Stimulated activated CD8-positive, alpha-beta memory T cell treated with anti-CD3 and anti-CD28 coated beads, Interleukin-15, amount 100 ng/mL, for 1 hour (primary cell): ENCODE measurements around the gene CIAPIN1.
"Not testable (repeated sequence)": the region's sequence is repeated elsewhere in the genome, so short reads cannot be mapped to it uniquely, and the experiment has no call there.

Experiments
- DNase-seq: peaks from one replicate; pipeline ENCODE4 v3.0.0-alpha.2; 2020; ENCODE audit warnings: low read depth

The CIAPIN1 gene

GRCh38 chr16:57406881-57407280 is 40.3 kb downstream of the CIAPIN1 start:
- DNase-seq = no peak

- DNase-seq = no peak
Observed at GRCh38 chr16:57405097-57405496, 42.1 kb downstream of the CIAPIN1 start.

DNA sequence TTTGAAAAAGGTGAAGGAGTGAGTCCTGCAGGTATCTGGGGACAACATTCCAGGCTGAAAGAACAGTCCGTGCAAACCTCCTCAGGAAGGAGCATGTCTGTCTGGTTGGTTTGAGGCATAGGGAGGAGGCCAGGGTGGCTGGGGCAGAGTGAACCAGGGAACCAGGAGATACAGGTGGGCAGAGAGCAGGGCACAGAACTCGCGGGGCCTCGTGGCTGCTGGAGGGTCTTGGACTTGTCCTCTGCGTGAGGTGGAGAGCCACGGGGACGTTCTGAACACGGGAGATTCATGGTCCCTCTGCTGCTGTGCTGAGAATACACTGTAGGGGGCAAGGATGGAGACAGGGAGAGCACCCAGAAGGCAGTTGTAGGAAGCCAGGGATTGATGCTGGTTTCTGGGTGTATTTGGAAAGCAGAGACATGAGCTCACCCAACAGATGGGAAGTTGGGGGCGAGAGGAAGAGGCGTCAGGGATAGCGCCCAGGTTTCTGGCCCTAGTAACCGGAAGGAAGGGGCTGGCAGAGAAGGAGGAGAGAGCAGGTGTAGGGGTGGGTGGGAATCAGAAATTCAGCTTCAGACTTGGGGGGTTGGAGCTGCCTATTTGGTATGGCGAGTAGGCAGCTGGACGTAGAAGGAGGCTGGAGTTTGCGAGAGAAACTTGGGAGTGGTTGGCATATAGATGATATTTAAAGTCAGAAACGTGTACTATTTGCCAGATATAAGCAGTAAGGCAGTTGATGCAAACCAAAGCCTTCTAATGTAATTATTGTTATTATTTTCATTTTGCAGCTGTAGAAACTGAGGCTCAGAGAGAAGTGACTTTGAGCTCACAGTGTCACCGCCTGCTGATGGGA is 43.0 kb downstream of the CIAPIN1 start, which contains the start of gene CCL17:
Gene CCL17, plus strand, starts transcription at position 803 of the 853 bp plus-strand sequence. CDS start 9,166 bp downstream, outside the sequence.
- no peak for DNase-seq

DNA sequence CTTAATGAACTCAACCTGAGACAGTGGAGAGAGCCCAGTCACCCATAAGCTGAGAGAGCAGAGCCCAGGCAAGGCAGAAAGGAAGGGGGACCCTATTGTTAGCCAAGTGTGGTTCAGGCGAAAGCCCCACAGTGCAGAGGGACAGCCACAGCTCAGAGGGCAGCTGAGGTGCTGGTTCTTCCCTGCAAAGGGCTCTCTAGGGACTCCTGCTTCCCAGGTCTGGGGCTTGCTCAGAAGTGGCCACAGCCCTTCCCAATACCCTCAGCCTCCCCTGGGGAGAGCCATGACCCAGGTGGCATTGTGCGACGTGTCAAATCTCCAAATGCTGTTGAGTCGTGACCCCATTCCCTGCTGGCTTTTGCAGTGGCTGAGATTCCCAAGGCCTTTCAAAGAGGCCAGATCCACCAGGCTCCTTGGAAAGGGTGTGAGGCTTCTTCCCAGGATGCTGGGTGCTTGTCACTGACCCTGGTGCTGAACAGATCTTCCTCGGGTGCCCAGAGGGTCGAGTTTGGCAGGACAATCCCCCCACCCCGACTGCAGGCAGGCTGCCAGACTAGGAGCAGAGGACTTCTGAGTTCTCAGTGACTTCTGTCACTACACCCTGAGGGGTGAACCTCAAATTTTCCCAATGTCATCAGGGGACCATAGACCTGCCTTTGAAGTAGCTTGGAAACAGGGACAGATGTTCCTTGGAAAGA is 45.1 kb downstream of the CIAPIN1 start:
- DNase-seq = no peak

- DNase-seq = not testable (repeated sequence)
Observed at GRCh38 chr16:57397493-57397892, 49.7 kb downstream of the CIAPIN1 start.

GRCh38 chr16:57396786-57397185 is 50.4 kb downstream of the CIAPIN1 start:
- no peak for DNase-seq

DNA sequence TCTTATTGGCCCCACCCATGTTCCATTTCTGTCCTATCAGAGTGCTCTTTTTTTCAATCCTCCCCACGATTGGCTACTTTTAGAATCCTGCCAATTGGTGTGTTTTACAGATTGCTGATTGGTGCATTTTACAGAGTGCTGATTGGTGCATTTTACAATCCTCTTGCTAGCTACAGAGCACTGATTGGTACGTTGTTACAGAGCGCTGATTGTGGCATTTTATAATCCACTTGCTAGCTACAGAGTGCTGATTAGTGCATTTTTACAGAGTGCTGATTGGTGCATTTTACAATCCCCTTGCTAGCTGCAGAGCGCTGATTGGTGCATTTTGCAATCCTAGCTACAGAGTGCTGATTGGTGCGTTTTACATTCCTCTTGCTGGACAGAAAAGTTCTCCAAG is 52.2 kb downstream of the CIAPIN1 start:
- no peak for DNase-seq

GRCh38 chr16:57394444-57394843 is 52.7 kb downstream of the CIAPIN1 start:
- no peak for DNase-seq

- no peak for DNase-seq
Observed at GRCh38 chr16:57392694-57393093, 54.5 kb downstream of the CIAPIN1 start.

GRCh38 chr16:57391708-57392107 is 55.5 kb downstream of the CIAPIN1 start:
- no peak for DNase-seq

DNA sequence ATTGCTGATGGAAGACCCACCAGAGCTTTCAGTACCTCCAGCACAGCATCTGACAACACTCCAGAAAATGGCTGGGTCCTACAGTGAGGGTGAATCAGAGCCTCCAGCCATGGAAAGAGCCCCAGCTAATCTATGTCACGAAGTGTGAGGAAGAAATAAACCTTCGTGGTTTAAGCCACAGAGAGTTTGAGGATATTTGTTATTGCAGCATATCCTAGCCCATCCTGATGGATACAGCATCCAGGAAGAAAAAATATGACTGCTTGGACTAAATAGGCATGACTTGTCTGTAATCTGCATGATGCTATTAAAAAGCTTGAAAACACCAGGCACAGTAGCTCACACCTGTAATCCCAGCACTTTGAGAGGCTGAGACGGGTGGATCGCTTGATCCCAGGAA is 55.9 kb downstream of the CIAPIN1 start:
- no peak for DNase-seq

GRCh38 chr16:57390636-57391295 is 56.4 kb downstream of the CIAPIN1 start:
- no peak for DNase-seq

GRCh38 chr16:57389087-57389468 is 58.1 kb downstream of the CIAPIN1 start:
- no peak for DNase-seq

DNA sequence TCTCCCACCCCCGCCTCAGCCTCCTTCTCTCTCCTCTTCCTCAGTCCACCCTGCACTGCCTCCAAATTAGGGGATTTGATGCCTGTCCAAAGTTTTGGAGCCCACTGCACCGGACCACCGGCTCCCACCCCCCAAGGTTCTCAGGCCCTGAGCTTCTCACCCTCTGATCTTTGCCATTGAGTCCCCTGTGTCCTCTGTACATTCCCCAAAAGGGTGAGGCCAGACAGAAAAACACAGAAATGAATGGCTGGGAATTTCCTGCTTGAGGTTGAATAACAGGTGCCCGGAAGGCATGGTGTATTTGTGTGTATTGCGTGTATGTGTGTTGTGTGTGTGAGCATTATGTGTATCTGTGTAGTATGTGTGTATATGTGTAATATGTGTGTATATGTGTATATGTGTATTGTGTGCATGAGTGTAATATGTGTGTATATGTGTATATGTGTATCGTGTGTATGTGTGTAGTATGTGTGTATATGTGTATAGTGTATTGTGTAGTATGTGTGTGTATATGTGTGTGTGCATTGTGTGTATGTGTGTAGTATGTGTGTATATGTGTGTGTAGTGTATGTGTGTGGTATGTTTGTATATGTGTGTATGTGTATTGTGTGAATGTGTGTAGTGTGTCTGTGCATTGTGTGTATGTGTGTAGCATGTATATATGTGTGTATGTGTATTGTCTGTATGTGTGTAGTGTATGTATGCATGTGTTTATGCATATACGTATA is 58.7 kb downstream of the CIAPIN1 start:
- no peak for DNase-seq

DNA sequence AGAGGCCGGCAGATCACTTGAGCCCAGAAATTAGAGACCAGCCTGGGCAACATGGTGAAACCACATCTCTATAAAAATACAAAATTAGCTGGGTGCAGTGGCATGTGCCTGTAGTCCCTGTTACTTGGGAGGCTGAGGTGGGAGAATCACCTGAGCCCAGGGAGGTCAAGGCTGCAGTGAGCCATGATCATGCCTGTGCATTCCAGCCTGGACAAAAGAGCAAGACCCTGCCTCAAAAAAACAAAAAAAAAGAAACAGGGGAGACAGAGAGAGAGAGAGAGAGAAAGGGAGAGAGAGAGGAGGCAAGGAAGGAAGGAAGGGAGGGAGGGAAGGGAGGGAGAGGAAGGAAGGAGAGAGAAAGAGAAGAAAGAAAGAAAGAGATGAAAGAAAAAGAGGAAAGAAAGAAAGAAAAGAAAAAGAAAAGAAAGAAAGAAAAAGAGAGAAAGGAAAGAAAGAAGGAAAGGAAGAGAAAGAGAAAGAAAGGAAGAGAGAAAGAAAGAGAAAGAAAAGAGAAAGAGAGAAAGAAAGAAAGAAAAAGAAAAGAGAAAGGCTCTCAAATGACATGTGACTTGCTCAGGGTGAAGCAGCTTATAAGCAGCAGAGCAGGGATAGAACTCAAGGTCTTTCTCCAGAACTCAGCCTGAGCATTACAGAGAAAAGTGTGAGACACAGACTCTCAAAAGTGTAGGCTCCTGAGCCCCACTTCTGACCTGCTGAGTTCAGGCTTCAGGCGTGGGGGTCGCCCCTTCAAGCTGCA is 59.4 kb downstream of the CIAPIN1 start:
- no peak for DNase-seq

DNA sequence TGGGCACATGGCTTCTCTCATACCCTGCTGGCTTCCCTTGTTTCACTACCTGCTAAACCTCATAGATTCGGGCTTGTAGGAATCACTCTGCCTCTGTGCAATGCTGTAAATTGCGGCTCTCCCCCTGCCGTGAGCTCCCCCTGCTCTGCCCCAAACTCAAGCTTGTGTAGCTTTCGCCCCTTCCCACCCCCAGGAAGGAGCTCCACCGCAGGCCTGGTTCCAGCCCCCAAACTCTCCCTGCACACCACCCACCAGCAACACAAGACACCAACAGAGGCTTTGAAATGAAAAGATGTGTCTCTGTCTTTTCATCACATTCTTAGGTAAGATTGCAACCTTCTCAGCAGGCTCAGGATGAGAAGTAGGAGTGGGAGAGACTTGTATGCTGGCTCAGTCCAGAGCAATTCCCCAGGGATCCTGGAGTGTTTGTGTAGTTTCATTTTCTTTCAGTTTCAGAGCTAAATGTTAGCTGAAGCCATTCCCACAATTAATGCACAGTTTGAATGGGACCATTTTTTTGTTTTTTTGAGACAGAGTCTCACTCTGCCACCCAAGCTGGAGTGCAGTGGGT is 60.7 kb downstream of the CIAPIN1 start:
- no peak for DNase-seq

GRCh38 chr16:57385083-57385482 is 62.1 kb downstream of the CIAPIN1 start:
- no peak for DNase-seq

GRCh38 chr16:57384248-57385070 is 62.7 kb downstream of the CIAPIN1 start:
- no peak for DNase-seq

DNA sequence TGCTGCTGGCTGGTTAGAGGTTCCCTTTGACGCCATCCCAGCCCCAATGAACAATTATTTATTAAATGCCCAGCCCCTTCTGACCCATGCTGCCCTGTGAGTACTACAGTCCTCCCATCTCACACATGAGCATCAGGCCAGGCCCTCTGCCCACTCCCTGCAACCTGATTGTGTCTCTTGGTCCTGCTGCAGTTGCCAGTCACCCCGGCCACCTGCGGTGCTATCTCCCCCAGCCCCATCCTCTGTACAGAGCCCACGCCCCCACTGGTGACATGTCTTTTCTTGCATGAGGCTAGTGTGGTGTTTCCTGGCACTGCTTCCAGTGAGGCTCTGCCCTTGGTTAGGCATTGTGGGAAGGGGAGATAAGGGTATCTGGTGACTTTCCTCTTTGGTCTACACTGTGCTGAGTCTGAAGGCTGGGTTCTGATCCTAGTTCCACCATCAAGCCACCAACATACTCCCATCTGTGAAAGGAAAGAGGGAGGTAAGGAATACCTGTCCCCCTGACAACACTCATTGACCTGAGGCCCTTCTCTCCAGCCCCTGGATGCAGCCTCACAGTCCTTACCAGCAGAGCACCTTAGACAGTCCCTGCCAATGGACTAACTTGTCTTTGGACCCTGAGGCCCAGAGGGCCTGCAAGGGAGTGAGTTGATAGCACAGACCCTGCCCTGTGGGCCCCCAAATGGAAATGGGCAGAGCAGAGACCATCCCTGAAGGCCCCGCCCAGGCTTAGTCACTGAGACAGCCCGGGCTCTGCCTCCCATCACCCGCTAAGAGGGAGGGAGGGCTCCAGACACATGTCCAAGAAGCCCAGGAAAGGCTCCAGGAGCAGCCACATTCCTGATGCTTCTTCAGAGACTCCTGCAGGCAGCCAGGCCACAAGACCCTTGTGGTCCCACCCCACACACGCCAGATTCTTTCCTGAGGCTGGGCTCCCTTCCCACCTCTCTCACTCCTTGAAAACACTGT is 63.6 kb downstream of the CIAPIN1 start:
- DNase-seq = no peak
